Gastrocnemius medialis (tissue), 4 donors: ENCODE results near the gene CDK4. TPM values are rescaled to one million over a fixed set of nuclear protein-coding genes. Genes with fewer than 3 reads are reported as not detected.

Experiments
- ATAC-seq, 2 donors: fragments of 150-250 bp; one replicate each; pipeline ENCODE4 v1.9.1; 2016
- DNase-seq, 2 donors: peaks; one replicate each; pipeline ENCODE4 v3.0.0-alpha.2; 2019
- H3K27ac ChIP-seq, 4 donors: fragments of 200-600 bp; sonication (generic); 1 replicate in 1 of 4; 2 replicates in 3 of 4; pipeline ENCODE4 v1.5.1; 2016 to 2018; ENCODE audit warnings: mild to moderate bottlenecking in 2 of 4, moderate library complexity in 1 of 4
- H3K27me3 ChIP-seq, 3 donors: fragments of 200-600 bp; sonication (generic) in 2 of 3; 1 replicate in 1 of 3; 2 replicates in 2 of 3; pipeline versions ENCODE4 v1.5.1 to v1.6.0; 2016 to 2019; ENCODE audit warnings: mild to moderate bottlenecking in 1 of 3, moderate library complexity in 1 of 3
- H3K36me3 ChIP-seq, 2 donors: fragments of 200-600 bp; sonication (generic) in 1 of 2; one replicate each; pipeline ENCODE4 v1.5.1; 2017 to 2018
- H3K4me1 ChIP-seq, 2 donors: fragments of 200-600 bp; sonication (generic) in 1 of 2; one replicate each; pipeline ENCODE4 v1.5.1; 2016 to 2017; ENCODE audit warnings: mild to moderate bottlenecking in 2 of 2
- H3K4me3 ChIP-seq, 4 donors: fragments of 200-600 bp; sonication (generic) in 3 of 4; 1 replicate in 1 of 4; 2 replicates in 3 of 4; pipeline ENCODE4 v1.5.1; 2016 to 2019; ENCODE audit warnings: mild to moderate bottlenecking in 2 of 4
- H3K9me3 ChIP-seq, 3 donors: fragments of 200-600 bp; sonication (generic) in 2 of 3; 1 replicate in 1 of 3; 2 replicates in 2 of 3; pipeline ENCODE4 v1.5.1; 2016 to 2019
- POLR2A ChIP-seq, 2 donors: fragments of 450-650 bp; IDR thresholded peaks; one replicate each; pipeline ENCODE4 v1.6.1; 2017; ENCODE audit warnings: antibody characterized with exemption in 2 of 2, mild to moderate bottlenecking in 2 of 2, moderate library complexity in 2 of 2
- in situ Hi-C, 4 donors: fragments of 200-750 bp; cut with MboI; loops; one replicate each; pipeline versions ENCODE4 v1.15.0 to v1.8.0; 2017; ENCODE audit warnings: low sequenced_read_pairs in 4 of 4
- intact Hi-C: fragments of 100-400 bp; cut with DNase I; formaldehyde crosslinking; loops from one replicate; pipeline ENCODE4 v1.15.1; 2023; ENCODE audit warnings: low total_unique reads
- total RNA-seq, 4 donors: library from RNA; depleted of rRNA; stranded (reverse); fragments of >200 nt; gene quantifications; one replicate each; pipeline versions ENCODE4 v1.1.0 to v1.2.3, GENCODE V29; 2016
- TF ChIP-seq, protein P1 (sequence below), 5 experiments: fragments of 450-650 bp in 3 of 5; fragments of 200-600 bp in 2 of 5; sonication (generic) in 2 of 5; IDR thresholded peaks in 4 of 5; conservative IDR thresholded peaks in 1 of 5; 1 replicate in 4 of 5; 2 replicates in 1 of 5; pipeline ENCODE4 v1.5.1; 2016 to 2019; ENCODE audit warnings: antibody characterized with exemption in 5 of 5, mild to moderate bottlenecking in 3 of 5, moderate library complexity in 3 of 5

The CDK4 gene
- total RNA-seq, 4 donors from 2014 or later, result 39.7 to 55.5 (median 47.4) TPM

DNA sequence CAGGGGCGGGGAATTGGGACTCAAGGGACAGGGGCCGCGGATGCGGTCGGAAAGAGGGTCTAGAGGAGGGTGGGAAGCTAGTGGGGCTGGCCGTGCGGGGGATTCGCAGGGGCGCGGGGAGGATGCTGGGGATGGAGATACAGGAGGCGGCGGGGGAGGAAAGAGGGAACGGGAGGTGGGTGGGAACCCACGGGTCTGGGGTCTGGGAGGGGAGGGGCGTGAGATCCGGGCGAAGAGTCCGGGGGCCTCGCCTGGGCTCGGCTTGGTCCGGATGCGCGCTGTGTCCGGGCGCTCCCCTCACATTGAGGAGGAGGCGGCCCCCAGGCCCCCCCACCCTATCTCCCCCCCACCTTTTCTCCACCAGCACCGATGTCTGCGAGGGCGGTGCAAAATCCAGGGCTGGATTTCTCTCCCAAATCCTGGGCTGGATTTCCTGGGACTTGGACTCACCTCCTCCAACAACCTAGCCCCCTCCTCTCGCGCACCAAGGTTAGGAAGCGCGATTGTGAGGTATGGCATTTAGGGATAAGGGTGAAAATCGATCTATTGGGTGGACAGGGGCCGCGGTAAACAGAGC, 13.4 kb downstream of the CDK4 start, which contains the start of gene AGAP2:
Gene AGAP2 (minus strand): TSS at position 82 of the 577 bp plus-strand sequence. CDS start 496 bp downstream, outside the sequence.
- in situ Hi-C loops, result no loop called here
- Histone ChIP-seq H3K9me3 (no peaks in the 10 kb centered on the region), H3K27ac (peak within 1 kb of the TSS; percentile 41 to 66 (median 58)), H3K27me3 (peaks cover 46 to 55% (median 47%) of the 10 kb centered on the region in 3 donors), H3K4me3 (peak within 1 kb of the TSS; percentile 23 to 49 (median 47)), H3K4me1 (peaks cover 7 to 27% of the 10 kb centered on the region in 2 donors), H3K36me3 (no peaks in the 10 kb centered on the region)
- DNase-seq (no peak), ATAC-seq (no peak)
- intact Hi-C loops, result no loop called here
- no peak for TF ChIP-seq POLR2A (IDR thresholded peaks at IDR 0.05)
- TF ChIP-seq, protein P1, sequence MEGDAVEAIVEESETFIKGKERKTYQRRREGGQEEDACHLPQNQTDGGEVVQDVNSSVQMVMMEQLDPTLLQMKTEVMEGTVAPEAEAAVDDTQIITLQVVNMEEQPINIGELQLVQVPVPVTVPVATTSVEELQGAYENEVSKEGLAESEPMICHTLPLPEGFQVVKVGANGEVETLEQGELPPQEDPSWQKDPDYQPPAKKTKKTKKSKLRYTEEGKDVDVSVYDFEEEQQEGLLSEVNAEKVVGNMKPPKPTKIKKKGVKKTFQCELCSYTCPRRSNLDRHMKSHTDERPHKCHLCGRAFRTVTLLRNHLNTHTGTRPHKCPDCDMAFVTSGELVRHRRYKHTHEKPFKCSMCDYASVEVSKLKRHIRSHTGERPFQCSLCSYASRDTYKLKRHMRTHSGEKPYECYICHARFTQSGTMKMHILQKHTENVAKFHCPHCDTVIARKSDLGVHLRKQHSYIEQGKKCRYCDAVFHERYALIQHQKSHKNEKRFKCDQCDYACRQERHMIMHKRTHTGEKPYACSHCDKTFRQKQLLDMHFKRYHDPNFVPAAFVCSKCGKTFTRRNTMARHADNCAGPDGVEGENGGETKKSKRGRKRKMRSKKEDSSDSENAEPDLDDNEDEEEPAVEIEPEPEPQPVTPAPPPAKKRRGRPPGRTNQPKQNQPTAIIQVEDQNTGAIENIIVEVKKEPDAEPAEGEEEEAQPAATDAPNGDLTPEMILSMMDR (IDR thresholded peaks at IDR 0.05 in 4 of 5, conservative IDR thresholded peaks at IDR 0.05 in 1 of 5), result no peak

DNA sequence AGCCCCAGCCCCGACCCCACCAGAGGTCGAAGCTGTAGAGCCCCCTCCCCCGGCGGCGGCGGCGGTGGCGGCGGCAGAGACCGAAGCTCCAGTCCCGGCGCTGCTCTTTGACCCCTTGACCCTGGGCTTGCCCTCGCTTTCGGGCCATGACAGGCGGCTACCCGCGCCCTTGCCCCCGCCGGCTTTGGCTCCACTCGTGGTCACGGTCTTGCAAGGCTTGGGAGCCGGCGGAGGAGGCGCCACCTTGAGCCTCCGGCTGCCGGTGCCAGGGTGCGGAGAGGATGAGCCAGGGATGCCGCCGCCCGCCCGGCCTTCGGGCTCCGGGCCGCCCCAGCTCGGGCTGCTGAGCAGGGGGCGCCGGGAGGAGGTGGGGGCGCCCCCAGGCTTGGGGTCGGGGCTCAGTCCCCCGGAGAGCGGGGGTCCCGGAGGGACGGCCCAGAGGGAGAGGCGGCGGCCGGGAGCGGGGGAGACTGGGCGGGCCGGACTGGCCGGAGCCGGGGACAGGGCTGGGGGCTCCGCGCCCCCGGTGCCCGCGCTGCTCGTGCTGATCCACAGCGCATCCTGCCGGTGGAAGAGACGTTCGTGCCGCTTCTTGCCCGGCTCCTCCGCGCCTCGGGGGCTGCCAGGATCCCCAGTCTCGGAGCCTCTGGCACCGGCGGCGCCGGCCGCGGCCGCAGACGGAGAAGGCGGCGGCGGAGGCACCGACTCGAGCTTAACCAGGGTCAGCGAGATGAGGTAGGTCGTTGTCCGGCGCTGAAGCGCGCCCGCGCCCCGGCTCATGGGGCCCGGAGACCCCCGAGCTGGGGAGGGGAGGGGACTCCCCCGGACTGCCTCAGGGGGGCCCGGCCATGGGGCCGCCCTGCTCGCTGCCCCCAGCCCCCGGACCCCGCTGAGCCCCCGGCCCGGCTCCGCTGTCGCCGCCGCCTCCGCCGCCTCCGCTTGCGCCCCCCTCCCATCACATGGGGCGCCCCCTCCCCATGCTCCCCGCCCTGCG, 14.3 kb downstream of the CDK4 start:
- no peak for DNase-seq
- Histone ChIP-seq H3K36me3 (no peaks in the 10 kb centered on the region), H3K27me3 (peaks cover 46 to 55% (median 47%) of the 10 kb centered on the region in 3 donors), H3K27ac (peak overlapping the region; percentile 36 to 66 (median 56)), H3K9me3 (no peaks in the 10 kb centered on the region), H3K4me3 (peak overlapping the region; percentile 23 to 49 (median 47)), H3K4me1 (peaks cover 7 to 27% of the 10 kb centered on the region in 2 donors)
- in situ Hi-C loops (no loop called here), intact Hi-C loops (no loop called here)
- no peak for ATAC-seq
- TF ChIP-seq, protein P1 (IDR thresholded peaks at IDR 0.05 in 4 of 5, conservative IDR thresholded peaks at IDR 0.05 in 1 of 5), result no peak
- TF ChIP-seq POLR2A (IDR thresholded peaks at IDR 0.05), result no peak

DNA sequence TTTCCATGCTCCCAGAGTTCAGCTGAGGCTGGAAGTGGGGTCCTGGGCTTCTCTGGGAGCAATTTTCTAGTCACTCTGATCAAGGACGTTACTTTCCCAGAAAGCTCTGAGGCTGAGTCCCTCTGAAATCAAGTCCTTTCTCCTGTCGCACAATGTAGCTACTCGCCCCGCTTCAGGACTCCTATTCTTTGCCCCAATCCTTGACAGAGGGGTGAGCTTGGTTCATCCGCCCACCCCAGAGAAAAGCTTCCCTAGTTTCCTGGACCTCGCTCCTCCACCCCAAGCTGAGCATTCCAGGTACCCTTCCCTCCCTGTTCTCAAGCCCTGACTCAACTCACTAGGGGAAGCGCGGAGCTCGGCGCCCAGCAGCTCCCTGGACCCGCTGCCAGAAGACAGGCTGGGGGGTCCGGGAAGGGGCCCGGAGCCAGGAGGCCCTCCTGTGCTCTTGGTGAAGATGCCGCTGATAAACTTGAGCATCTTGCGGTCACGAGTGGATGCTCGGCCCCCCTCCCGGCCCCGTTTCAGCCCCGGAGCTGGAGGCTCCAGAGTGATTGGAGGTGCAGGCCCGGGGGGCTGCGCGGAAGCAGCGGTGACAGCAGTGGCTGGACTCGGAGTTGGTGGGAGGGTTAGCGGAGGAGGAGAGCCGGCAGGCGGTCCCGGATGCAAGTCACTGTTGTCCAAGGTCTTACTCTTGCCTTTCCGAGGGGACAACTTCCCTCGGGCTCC, 15.2 kb downstream of the CDK4 start:
- H3K27ac ChIP-seq, result peak overlapping the region; percentile 8 to 66 (median 56)
- H3K9me3 ChIP-seq, result no peaks in the 10 kb centered on the region
- peaks cover 7 to 27% of the 10 kb centered on the region in 2 donors for H3K4me1 ChIP-seq
- H3K36me3 ChIP-seq, result no peaks in the 10 kb centered on the region
- DNase-seq, result no peak
- ATAC-seq, result no peak
- in situ Hi-C loops (no loop called here), intact Hi-C loops (no loop called here)
- H3K27me3 ChIP-seq, result peaks cover 46 to 55% (median 52%) of the 10 kb centered on the region in 3 donors
- peak overlapping the region; percentile 23 to 49 (median 38) for H3K4me3 ChIP-seq
- TF ChIP-seq POLR2A (IDR thresholded peaks at IDR 0.05), result no peak
- TF ChIP-seq, protein P1 (IDR thresholded peaks at IDR 0.05 in 4 of 5, conservative IDR thresholded peaks at IDR 0.05 in 1 of 5), result no peak

DNA sequence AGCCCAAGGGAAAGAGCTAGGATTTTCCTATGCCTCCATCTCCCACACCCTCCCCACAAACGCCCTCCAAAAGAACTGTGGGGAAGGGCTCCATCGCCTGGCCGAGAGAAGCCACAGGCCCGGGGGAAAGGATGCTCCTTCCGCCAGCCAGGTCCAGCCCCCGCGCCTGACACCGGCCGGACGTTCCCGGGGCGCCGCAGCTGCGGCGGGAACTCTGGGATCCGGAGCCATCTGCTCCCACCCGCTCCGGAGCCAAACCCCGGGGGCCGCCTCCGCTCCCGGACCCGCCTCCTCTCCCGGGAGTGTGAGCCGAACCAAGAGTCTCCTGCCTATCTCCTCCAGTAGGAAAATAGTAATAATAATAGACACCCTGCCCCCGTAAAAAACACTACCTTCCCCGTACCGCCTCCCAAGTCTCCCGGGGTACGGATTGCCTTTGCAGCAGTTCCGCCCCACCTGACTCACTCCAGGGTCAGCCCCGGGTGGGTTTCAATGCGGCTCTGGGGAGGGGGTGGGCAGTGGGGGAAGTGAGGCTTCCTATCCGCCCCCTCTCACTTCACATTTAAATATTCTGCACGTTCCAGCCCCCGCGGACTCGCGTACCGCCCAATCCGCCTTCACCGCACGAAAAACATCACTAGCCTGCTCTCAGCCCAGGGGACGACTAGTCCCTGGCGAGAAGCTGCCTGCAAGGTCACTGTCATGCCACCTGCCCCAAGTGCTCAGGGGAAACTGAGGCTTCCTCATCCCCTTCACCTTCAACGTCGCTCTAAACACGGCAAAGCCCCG, 16.0 kb downstream of the CDK4 start:
- no peaks in the 10 kb centered on the region for H3K9me3 ChIP-seq
- in situ Hi-C loops, result no loop called here
- TF ChIP-seq POLR2A (IDR thresholded peaks at IDR 0.05), result peak in 1 of 2 donors; percentile 13
- TF ChIP-seq, protein P1 (IDR thresholded peaks at IDR 0.05 in 4 of 5, conservative IDR thresholded peaks at IDR 0.05 in 1 of 5), result peak in 3 of 5 experiments; percentile 11 to 15 (median 14)
- H3K27me3 ChIP-seq, result peaks cover 46 to 55% (median 52%) of the 10 kb centered on the region in 3 donors
- DNase-seq (no peak), ATAC-seq (peak in 1 of 2 donors; percentile 37)
- intact Hi-C loops, result no loop called here
- no peaks in the 10 kb centered on the region for H3K36me3 ChIP-seq
- H3K4me1 ChIP-seq, result peaks cover 7 to 27% of the 10 kb centered on the region in 2 donors
- peak overlapping the region; percentile 4 to 47 (median 24) for H3K4me3 ChIP-seq
- H3K27ac ChIP-seq, result peak overlapping the region; percentile 8 to 66 (median 56)
